Adipocyte (in vitro differentiated cells): ENCODE measurements around the gene ANKFY1.

Experiments
- DNase-seq: peaks from one replicate; pipeline ENCODE4 v3.0.0-alpha.2; 2015; ENCODE audit warnings: low read depth
- H3K27me3 ChIP-seq: replicated peaks from 2 replicates; pipeline ENCODE4 v1.7.0; 2013; ENCODE audit warnings: mild to moderate bottlenecking, low read length, moderate library complexity; ENCODE audit not compliant: control insufficient read depth, insufficient read depth
- H3K36me3 ChIP-seq: 2 replicates; pipeline ENCODE4 v1.7.0; 2013; ENCODE audit warnings: low read length, mild to moderate bottlenecking, moderate library complexity; ENCODE audit not compliant: control insufficient read depth, insufficient read depth, severe bottlenecking
- H3K4me1 ChIP-seq: 2 replicates; pipeline ENCODE4 v1.7.0; 2013; ENCODE audit warnings: mild to moderate bottlenecking, low read length, moderate library complexity; ENCODE audit not compliant: control insufficient read depth, insufficient read depth
- H3K4me3 ChIP-seq: 2 replicates; pipeline ENCODE4 v1.7.0; 2013; ENCODE audit warnings: mild to moderate bottlenecking, low read length, moderate library complexity
- H3K9ac ChIP-seq: 2 replicates; pipeline ENCODE4 v1.7.0; 2013; ENCODE audit warnings: mild to moderate bottlenecking, low read length, moderate library complexity
- H3K9me3 ChIP-seq: 2 replicates; pipeline ENCODE4 v1.7.0; 2013; ENCODE audit warnings: mild to moderate bottlenecking, low read length, moderate library complexity; ENCODE audit not compliant: control insufficient read depth

ANKFY1 gene

GRCh38 chr17:4234401-4234800 lies 29.4 kb downstream of the ANKFY1 start:
- no peak for DNase-seq
- H3K27me3 ChIP-seq = no peaks in the 10 kb centered on the region
- H3K9me3 ChIP-seq = no peaks in the 10 kb centered on the region
- H3K4me3 ChIP-seq = no peak overlapping the region
- peaks cover 57% of the 10 kb centered on the region for H3K4me1 ChIP-seq
- H3K36me3 ChIP-seq = peaks cover 23% of the 10 kb centered on the region
- no peak overlapping the region for H3K9ac ChIP-seq

DNA sequence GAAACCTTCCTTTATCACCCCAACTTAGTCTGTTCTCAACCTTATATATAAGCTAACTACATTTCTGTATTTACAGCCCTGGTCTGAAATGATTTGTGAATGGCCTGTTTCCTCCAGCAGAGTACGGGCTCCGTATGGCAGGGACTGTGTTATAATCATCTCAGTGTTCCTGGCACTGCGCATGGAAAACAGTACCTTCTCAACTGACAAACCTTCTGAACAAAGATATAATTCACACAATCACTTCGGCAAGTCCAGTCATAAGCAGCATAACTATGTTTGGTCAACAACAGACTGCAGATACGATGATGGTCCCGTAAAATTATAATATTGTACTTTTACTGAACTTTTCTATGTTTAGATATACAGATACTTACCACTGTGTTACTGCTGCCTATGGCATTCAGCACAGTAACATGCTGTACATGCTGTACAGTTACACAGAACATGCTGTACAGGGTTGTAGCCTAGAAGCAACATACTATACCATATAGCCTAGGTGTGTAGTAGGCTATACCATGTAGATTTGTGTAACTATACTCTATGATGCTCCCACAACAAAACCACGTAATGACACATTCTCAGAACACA lies 30.0 kb downstream of the ANKFY1 start:
- Histone ChIP-seq H3K36me3 (peaks cover 18% of the 10 kb centered on the region), H3K4me1 (peaks cover 64% of the 10 kb centered on the region), H3K9me3 (no peaks in the 10 kb centered on the region), H3K4me3 (peak overlapping the region; percentile 5), H3K9ac (no peak overlapping the region), H3K27me3 (no peaks in the 10 kb centered on the region)
- DNase-seq = no peak

GRCh38 chr17:4232168-4232813 lies 31.5 kb downstream of the ANKFY1 start:
- Histone ChIP-seq H3K9ac (peak overlapping the region; percentile 51), H3K4me1 (peaks cover 66% of the 10 kb centered on the region), H3K4me3 (peak overlapping the region; percentile 61), H3K36me3 (peaks cover 18% of the 10 kb centered on the region), H3K27me3 (no peaks in the 10 kb centered on the region), H3K9me3 (no peaks in the 10 kb centered on the region)
- peak; percentile 89 for DNase-seq

DNA sequence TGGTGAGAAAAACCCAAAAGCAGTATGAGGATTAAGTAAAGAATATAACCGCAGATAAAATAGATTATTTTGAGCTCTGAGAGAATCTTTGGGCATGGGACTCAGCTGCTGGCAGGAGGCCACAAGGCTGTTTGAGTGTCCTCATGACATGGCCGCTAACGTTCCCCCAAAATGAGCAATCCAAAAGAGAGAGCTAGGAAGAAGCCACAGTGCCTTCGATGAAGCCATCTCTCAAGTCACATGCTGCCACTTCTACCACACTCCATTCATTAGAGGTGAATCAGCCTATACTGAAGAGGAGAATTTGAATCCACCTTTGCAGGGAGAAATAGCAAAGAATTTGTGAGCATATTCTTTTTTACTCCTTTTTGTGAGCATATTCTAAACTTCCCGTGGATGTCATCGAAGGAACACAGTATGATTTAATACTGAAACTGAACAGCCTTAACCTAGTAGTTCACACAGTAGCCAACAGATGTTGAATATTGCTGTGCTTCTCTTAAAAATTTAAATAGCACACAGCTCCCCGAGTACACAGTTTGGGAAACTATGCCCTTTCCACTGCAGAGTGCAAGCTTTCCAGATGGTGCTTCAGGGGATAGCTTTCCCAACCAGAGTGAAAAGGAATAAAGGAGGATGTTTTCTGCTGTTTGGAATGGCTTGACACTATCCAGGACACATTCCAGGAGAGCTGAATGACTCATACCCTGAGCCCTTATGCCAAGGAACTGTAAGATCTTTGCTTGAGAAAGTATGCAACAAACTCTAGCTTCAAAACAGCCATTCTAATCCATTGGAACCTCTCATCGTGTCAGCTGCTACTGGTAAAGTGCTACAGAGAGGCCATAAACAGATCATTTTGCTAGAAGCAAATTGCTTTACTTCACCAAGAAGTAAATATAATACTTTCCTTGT lies 33.9 kb downstream of the ANKFY1 start:
- peaks cover 56% of the 10 kb centered on the region for H3K4me1 ChIP-seq
- H3K9ac ChIP-seq = peak overlapping the region; percentile 55
- no peaks in the 10 kb centered on the region for H3K9me3 ChIP-seq
- H3K4me3 ChIP-seq = peak overlapping the region; percentile 40
- peak; percentile 98 for DNase-seq
- peaks cover 18% of the 10 kb centered on the region for H3K36me3 ChIP-seq
- no peaks in the 10 kb centered on the region for H3K27me3 ChIP-seq

GRCh38 chr17:4221899-4222659 lies 41.7 kb downstream of the ANKFY1 start:
- Histone ChIP-seq H3K36me3 (peaks cover 5% of the 10 kb centered on the region), H3K4me1 (peaks cover 15% of the 10 kb centered on the region), H3K27me3 (no peaks in the 10 kb centered on the region), H3K9me3 (no peaks in the 10 kb centered on the region), H3K4me3 (no peak overlapping the region), H3K9ac (no peak overlapping the region)
- DNase-seq = no peak

GRCh38 chr17:4221163-4221562 lies 42.6 kb downstream of the ANKFY1 start:
- no peaks in the 10 kb centered on the region for H3K9me3 ChIP-seq
- peaks cover 16% of the 10 kb centered on the region for H3K4me1 ChIP-seq
- H3K36me3 ChIP-seq = peaks cover 11% of the 10 kb centered on the region
- DNase-seq = no peak
- H3K27me3 ChIP-seq = no peaks in the 10 kb centered on the region
- H3K9ac ChIP-seq = peak overlapping the region; percentile 60
- peak overlapping the region; percentile 19 for H3K4me3 ChIP-seq

DNA sequence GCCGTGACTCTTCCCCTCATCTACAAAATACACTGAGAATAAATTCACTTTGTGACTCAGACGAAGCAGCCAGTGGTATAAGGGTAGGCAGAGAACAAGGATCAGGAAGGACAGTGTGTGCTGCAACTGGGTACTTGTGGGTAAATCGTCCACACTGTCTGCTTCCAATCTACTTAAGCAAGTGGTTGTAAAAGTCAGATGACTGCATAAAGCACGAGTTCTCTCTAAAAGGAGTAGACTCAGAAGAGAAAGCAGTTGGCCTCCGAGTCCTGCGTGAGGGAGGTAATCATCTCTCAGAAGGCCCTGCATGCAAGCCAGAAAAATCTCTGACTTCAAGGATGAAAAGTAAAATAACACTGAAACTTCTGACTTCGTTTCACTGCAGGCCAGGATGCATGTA lies 43.1 kb downstream of the ANKFY1 start:
- peaks cover 11% of the 10 kb centered on the region for H3K36me3 ChIP-seq
- H3K4me1 ChIP-seq = peaks cover 21% of the 10 kb centered on the region
- H3K9me3 ChIP-seq = no peaks in the 10 kb centered on the region
- no peak for DNase-seq
- H3K4me3 ChIP-seq = peak overlapping the region; percentile 19
- no peaks in the 10 kb centered on the region for H3K27me3 ChIP-seq
- H3K9ac ChIP-seq = peak overlapping the region; percentile 60

DNA sequence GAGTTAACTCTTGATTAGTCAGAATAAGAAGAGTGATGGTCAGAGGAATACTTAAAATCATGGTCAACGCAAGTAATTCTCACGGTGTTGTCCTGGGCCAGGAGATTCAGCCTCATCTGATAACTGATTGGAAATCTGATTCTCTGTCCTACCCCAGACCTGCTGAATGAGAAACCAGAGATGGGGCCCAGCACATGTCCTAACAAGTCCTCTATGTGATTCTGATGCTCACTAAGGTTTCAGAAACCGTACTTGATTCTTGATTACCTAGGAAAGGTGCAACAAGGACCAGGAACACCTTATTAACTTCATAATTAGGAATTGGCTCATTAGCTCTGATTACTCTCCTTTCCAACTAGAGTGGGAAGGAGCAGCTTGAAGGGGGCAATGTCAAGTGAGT lies 44.5 kb downstream of the ANKFY1 start:
- no peak for DNase-seq
- H3K4me3 ChIP-seq = no peak overlapping the region
- H3K9me3 ChIP-seq = no peaks in the 10 kb centered on the region
- no peak overlapping the region for H3K9ac ChIP-seq
- H3K4me1 ChIP-seq = peaks cover 23% of the 10 kb centered on the region
- peaks cover 11% of the 10 kb centered on the region for H3K36me3 ChIP-seq
- H3K27me3 ChIP-seq = no peaks in the 10 kb centered on the region

DNA sequence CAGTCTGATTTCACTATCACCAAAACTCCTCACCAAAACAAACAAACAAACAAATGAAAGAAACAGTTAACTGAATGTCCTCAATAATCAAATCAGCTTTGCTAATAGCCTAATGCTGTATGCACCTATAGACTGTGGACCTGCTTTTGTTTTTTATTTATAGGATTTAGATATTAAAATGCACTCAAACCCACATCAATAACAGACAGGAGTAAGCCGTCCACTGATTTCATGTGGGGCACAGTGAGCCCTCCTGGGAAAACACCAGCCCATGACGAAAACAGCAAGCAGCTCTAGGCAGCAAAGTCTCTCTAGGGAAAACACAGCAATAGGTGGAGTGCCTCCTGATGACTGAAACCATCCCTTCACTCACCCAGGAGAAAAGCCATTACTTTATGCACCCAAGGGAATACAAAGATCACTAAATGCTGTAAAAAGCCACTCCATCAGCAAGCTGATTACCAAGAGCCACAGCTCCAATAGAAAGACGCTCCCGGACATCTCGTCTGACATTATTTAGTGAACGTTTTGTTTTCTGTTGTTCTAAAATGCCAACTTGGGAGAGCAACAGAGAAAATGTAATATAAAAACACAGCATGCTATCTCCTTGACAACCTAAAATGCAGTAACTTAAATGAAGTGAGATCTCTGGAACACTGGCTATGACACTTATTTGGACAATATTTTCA lies 47.8 kb downstream of the ANKFY1 start:
- H3K36me3 ChIP-seq = peaks cover 6% of the 10 kb centered on the region
- H3K9me3 ChIP-seq = no peaks in the 10 kb centered on the region
- DNase-seq = no peak
- H3K27me3 ChIP-seq = no peaks in the 10 kb centered on the region
- no peak overlapping the region for H3K4me3 ChIP-seq
- peaks cover 19% of the 10 kb centered on the region for H3K4me1 ChIP-seq
- H3K9ac ChIP-seq = peak overlapping the region; percentile 9

- Histone ChIP-seq H3K36me3 (peaks cover 15% of the 10 kb centered on the region), H3K9me3 (no peaks in the 10 kb centered on the region), H3K4me3 (no peak overlapping the region), H3K4me1 (peaks cover 8% of the 10 kb centered on the region), H3K9ac (no peak overlapping the region), H3K27me3 (no peaks in the 10 kb centered on the region)
- DNase-seq = no peak
Observed at GRCh38 chr17:4214157-4214556, 49.6 kb downstream of the ANKFY1 start.
